ENCODE measurements around the gene DOCK3.
"Not testable (repeated sequence)": the region's sequence is repeated elsewhere in the genome, so short reads cannot be mapped to it uniquely, and the experiment has no call there.

Gene DOCK3

GRCh38 chr3:51271172-51271571, 596.4 kb downstream of the DOCK3 start:
- no peak for DNase-seq

GRCh38 chr3:51274052-51274451, 599.3 kb downstream of the DOCK3 start:
- DNase-seq: no peak

- DNase-seq: no peak
Observed at GRCh38 chr3:51275111-51275805, 600.5 kb downstream of the DOCK3 start.

- no peak for DNase-seq
Observed at GRCh38 chr3:51276046-51276445, 601.3 kb downstream of the DOCK3 start.

GRCh38 chr3:51279448-51279847, 604.7 kb downstream of the DOCK3 start:
- DNase-seq: no peak

GRCh38 chr3:51280176-51280575, 605.4 kb downstream of the DOCK3 start:
- DNase-seq: no peak

GRCh38 chr3:51282931-51283330, 608.2 kb downstream of the DOCK3 start:
- no peak for DNase-seq

GRCh38 chr3:51283421-51283820, 608.7 kb downstream of the DOCK3 start:
- DNase-seq: no peak

- DNase-seq: no peak
Observed at GRCh38 chr3:51295625-51296024, 620.9 kb downstream of the DOCK3 start.

- no peak for DNase-seq
Observed at GRCh38 chr3:51297333-51297732, 622.6 kb downstream of the DOCK3 start.

GRCh38 chr3:51304230-51304629, 629.5 kb downstream of the DOCK3 start:
- no peak for DNase-seq

- DNase-seq: no peak
Observed at GRCh38 chr3:51306093-51306492, 631.4 kb downstream of the DOCK3 start.

GRCh38 chr3:51307458-51307857, 632.7 kb downstream of the DOCK3 start:
- no peak for DNase-seq

- not testable (repeated sequence) for DNase-seq
Observed at GRCh38 chr3:51307945-51308607, 633.3 kb downstream of the DOCK3 start.

GRCh38 chr3:51311055-51311454, 636.3 kb downstream of the DOCK3 start:
- DNase-seq: no peak

GRCh38 chr3:51328206-51328605, 653.5 kb downstream of the DOCK3 start:
- DNase-seq: no peak

GRCh38 chr3:51330046-51330445, 655.3 kb downstream of the DOCK3 start:
- no peak for DNase-seq

- no peak for DNase-seq
Observed at GRCh38 chr3:51332156-51332555, 657.4 kb downstream of the DOCK3 start.

- DNase-seq: no peak
Observed at GRCh38 chr3:51333021-51333420, 658.3 kb downstream of the DOCK3 start.

GRCh38 chr3:51336261-51336660, 661.5 kb downstream of the DOCK3 start:
- DNase-seq: no peak

GRCh38 chr3:51337666-51338065, 662.9 kb downstream of the DOCK3 start:
- DNase-seq: no peak

GRCh38 chr3:51338632-51339031, 663.9 kb downstream of the DOCK3 start:
- DNase-seq: no peak

GRCh38 chr3:51340013-51340829, 665.5 kb downstream of the DOCK3 start:
- no peak for DNase-seq
